Transverse colon (tissue), 3 donors: ENCODE results near the gene MYRIP.

ENCODE experiments used
- POLR2A ChIP-seq: fragments of 450-650 bp; IDR thresholded peaks from one replicate; pipeline ENCODE4 v1.6.1; 2016; ENCODE audit warnings: antibody characterized with exemption, mild to moderate bottlenecking, moderate library complexity
- TF ChIP-seq, protein P1 (sequence below), 5 experiments: fragments of 200-600 bp in 3 of 5; fragments of 450-650 bp in 2 of 5; sonication (generic) in 3 of 5; IDR thresholded peaks; 1 replicate in 2 of 5; 2 replicates in 3 of 5; pipeline ENCODE4 v1.5.1; 2016 to 2017; ENCODE audit warnings: antibody characterized with exemption in 5 of 5, inconsistent platforms in 3 of 5, mild to moderate bottlenecking in 2 of 5, moderate library complexity in 1 of 5

DNA sequence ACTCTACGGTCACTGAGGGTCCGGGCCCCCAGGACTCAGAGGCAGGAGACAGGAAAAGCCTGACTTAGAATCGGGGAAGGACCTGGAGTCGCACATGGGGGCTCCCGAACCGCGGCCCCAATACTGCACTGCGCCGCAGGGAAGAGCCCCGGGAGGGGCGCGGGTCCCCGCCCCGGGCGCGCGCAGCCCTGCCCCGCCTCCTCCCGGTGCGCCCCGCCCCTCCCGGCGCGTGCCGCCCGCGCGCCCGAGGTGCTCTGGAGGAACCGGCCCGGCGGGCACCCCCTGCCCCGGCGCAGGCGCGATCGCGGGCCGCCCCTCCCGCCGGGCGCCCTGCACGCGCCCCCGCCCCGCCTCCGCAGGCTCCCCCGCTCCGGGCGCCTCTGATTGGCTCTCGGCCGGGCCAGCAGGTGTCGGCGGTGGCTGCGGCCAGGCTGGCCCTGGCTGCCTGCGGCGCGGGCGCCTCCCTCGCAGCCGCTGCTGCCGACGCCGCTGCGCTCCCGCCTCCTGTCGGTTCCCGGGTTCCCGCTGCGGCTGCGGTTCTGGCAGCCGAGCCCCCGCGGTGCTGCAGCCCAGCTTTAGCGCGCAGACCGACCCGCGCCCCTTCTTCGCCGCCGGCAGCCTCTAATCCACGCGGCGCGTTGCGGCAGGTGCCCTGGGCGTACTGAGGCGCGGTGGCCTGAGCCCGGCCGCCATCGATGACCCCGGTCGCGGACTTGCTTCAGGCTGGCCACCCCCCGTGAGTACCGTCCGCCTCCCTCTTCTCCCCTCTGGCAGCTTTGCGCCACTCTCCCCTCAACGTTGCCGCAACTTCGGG, at the start of gene MYRIP:
- peak; percentile 28 for TF ChIP-seq POLR2A
- TF ChIP-seq, protein P1, sequence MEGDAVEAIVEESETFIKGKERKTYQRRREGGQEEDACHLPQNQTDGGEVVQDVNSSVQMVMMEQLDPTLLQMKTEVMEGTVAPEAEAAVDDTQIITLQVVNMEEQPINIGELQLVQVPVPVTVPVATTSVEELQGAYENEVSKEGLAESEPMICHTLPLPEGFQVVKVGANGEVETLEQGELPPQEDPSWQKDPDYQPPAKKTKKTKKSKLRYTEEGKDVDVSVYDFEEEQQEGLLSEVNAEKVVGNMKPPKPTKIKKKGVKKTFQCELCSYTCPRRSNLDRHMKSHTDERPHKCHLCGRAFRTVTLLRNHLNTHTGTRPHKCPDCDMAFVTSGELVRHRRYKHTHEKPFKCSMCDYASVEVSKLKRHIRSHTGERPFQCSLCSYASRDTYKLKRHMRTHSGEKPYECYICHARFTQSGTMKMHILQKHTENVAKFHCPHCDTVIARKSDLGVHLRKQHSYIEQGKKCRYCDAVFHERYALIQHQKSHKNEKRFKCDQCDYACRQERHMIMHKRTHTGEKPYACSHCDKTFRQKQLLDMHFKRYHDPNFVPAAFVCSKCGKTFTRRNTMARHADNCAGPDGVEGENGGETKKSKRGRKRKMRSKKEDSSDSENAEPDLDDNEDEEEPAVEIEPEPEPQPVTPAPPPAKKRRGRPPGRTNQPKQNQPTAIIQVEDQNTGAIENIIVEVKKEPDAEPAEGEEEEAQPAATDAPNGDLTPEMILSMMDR (IDR thresholded peaks at IDR 0.05): peak in 1 of 5 experiments; percentile 30
